NOMO-1 treated with DMSO at 0.1 percent for 48 hours (cell line): Measurements from ENCODE around the gene C7orf25.
A peak's percentile ranks its signal among the peaks of the same experiment; 100 is the strongest.

Experiments
- DNase-seq: peaks from one replicate; lab custom pipeline; 2025; ENCODE audit not compliant: unreplicated experiment; lab: John Stamatoyannopoulos, UW

The C7orf25 gene

DNA sequence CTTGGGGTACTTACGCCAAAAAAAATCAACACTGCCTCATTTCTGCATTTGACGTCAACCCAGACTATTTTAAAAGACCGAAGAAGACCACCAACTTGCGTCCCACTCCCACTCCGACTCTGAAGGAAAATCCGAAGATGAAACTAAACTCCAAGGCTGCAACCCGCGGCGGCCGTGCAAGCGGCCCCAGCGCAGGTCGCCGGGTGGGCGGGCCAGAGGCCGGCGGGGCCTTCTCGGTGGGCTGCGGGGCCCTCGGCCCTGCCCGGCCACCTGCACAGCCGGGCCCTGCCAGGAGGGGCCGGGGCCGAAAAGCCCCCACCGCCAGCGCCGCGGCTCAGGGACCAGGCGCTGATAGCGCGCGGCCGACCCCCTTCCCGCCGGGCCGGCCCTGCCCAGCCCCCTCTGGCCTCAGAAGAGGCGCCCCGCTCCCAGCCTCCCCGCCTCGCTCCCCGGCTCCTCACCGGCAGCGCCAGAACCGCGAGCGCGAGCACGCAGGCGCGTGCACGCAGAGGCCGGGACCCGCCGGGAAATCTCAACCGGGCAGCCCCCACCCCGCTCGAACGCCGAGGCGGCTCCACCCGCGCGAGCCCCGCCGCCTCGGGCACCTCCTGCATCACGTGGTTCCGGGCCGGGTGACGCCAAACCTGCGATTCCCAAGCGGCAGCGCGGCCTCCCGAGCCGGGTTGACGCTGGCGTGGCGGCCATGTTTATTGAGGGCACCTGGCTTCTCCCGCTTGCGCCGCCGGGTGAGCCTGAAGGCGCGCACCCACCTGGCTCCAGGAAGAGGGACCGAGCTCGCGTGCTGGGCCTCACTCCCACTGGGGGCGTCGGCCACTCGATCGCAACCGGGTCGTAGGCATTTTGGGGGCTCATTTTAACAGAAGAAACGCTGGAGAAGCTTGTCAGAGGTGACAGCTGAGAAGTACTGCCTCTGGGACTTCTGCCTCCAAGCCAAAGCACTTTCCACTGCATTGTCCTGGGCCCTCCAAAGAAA, at the start of gene C7orf25:
TSS of gene C7orf25 (minus strand) at position 617 of the 994 bp plus-strand sequence. CDS start 1,170 bp downstream, outside the sequence.
- peak; percentile 88 for DNase-seq

DNA sequence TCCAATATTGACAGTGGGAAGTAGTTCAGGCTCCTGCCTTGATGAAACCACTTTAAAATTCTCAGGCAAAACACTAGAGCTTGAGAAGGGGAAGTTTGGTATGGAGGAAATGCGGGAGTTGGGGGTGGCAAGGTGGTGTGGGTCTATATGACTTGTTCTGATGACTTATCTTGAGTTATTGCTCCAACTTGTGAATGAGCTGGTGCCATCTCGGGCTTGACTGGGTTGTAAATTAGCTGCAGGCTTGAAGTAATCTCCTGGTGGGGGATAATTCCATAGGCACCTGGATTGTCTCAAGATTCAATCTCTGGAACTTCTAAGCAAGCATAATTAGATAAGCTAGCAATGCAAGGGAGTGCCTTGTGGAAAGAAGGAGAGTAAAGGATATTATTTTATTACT, 49.3 kb upstream of the C7orf25 start:
- no peak for DNase-seq

DNA sequence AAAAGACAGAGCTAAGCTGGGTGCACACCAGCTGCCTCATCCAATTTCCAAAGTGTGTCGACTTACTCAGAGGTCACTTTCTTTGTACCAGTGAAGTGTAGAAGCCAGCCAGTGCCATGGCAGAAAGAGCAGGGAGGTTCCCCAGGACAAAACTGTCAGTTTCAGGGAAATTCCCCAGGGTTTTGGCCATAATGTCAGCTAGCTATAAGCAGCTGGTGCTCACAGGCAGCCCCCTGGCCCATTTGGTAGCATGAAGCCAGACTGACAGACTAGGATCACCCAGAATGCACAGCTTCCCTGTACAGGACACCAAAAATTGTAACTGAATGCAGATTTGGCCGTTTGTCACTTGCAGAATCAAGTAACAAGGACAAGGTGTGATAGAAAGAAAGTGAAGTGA, 48.9 kb upstream of the C7orf25 start:
- no peak for DNase-seq

DNA sequence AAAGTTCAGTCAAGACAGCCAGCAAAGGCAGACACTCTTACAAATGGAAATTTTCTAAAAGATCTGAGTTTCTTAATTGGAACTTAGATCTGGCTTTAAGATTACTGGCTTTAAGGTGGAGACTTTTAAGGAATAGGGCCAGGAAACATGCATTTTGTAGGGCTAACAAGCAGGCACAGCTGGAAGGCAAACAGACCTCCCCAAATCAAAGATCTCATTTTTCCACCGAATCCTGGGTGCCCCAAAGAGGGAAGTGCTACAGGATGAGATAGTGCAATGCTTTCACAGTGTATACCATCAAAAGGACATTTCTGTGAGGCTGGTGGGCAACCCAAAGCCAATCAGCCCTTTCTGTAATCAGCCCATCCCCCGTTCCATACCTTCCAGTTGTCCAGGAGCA, 47.7 kb upstream of the C7orf25 start:
- DNase-seq, result no peak

DNA sequence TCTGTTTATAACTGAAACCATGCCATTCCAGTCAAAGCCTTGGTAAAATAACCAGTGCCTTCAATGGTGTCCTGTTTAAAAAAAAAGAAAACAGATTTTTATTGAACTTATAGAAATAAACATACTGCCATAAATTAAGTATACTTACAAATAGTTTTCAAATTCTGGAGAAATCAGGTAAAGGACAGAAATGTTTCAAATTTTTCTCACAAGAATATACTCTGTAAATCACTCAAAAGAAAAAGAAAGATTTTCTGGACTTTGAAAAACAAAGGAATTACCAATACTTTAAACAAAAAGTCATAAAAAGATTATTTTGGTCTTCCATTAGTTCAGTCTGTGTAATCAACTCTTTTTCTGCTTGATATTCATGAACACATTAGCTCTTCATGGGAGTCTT, 44.2 kb upstream of the C7orf25 start:
- no peak for DNase-seq

DNA sequence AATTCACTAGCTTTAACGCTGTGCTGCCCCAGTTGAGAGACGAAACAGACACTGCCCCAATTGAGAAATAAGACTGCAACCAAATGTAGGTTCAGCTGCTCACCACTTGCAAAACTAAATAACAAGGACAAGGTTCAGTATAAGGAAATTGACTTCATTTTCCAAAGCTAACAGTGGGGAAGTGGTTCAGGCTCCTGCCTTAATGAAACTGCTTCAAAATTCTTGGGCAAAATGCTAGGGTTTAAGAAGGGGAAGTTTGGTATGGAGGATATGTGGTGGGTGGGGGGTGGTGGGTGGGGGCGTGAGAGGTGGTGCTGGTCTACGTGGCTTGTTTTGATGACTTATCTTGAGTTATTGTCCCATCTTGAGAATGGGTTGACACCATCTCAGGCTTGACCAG, 42.1 kb upstream of the C7orf25 start:
- DNase-seq, result no peak

DNA sequence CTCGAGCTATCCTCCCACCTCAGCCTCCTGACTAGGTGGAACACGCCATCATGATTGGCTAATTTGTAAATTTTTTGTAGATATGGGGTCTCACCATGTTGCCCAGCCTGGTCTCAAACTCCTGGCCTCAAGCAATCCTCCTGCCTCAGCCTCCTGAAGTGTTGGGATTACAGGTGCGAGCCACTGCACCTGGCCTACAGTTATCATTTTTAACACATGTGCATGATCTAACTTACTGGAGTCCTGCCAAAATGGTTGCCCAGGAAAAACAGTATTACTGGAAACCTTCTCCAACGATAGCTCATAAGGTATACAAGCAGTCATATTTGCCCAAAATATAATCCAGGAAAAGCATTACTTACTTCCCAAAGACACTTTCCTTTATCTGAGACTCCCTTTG, 40.5 kb upstream of the C7orf25 start:
- DNase-seq, result no peak

DNA sequence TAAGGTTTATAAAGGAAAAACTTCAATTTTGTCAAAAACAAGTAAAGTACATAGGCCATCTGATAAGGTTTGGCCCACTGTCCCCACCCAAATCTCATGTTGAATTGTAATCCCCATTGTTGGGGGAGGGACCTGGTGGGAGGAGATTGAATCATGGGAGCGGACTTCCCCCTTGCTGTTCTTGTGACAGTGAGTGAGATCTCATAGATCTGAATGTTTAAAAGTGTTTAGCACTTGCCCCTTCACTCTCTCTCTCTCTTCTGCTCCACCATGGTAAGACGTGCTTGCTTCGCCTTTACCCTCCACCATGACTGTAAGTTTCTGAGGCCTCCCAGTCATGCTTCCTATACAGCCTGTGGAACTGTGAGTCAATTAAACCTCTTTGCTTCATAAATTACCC, 38.5 kb upstream of the C7orf25 start:
- DNase-seq, result no peak

DNA sequence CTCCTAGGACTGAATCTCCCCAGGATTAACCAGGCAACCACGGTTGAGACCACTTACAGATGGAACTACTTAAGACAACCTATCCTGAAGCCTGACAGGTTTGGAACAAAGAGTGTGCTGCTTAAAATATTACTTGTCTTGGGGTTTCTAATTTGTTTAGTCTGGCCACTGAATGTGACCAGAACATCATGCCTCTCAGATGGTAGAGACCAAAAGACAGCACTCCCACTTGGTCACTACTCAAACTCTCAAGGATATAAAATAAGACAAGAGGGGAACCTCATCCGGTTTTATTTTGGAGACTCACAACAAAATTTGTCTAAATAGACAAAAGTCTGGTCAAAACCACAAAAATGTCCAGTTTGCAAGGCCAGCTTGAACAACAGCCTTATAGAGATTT, 35.7 kb upstream of the C7orf25 start:
- no peak for DNase-seq

DNA sequence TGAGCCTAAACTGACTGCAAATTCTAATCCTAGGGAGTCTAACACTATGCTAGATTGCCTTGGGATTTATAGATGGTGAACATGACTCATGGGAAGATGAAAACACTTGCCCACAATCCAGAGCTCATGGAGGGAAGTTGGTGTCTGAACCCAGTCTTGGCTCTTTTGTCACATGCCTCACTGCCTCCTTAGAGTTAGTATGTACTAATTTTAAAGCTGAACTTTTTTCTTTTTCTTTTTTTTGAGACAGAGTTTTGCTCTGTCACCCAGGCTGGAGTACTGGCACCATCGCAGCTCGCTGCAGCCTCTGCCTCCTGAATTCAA, 34.7 kb upstream of the C7orf25 start:
- DNase-seq, result no peak

DNA sequence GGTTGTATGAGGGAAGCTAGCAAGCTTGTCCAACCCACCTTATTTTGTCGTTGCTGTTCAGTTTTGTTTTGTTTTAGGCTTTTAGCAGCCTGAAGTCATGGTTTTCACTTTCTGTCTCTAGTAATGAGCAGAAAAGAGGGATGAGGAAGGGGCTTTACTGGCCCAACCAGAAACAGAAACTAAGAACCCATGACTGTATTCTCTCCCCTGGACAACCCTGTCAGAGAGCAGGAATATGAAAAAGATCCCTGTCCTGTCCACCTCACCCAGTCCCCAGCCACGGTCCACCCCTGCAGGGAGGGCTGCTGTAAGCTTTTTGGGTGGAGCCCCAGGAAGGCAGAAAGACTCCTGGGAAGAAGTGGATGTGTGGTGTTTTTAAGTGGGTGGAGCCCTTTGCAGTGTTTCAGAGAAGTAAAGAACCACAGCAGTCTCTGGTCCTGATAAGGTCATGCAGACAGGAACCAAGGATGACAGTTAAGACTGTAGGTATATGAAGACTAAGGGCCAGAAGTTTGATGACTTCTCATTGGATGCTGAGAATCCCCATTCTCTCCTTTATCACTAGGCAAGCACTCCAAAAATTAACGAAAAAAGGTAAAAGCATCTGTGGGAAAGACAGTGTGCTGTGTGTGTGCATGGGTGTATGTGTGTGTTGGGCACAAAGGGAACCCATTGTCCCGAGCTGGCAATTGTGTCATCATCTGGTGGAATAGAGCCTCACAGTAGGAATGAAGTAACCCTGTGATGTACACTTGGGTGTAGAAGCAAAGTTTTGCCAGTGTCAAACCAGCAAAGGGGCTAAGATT, 34.2 kb upstream of the C7orf25 start:
- DNase-seq, result no peak

DNA sequence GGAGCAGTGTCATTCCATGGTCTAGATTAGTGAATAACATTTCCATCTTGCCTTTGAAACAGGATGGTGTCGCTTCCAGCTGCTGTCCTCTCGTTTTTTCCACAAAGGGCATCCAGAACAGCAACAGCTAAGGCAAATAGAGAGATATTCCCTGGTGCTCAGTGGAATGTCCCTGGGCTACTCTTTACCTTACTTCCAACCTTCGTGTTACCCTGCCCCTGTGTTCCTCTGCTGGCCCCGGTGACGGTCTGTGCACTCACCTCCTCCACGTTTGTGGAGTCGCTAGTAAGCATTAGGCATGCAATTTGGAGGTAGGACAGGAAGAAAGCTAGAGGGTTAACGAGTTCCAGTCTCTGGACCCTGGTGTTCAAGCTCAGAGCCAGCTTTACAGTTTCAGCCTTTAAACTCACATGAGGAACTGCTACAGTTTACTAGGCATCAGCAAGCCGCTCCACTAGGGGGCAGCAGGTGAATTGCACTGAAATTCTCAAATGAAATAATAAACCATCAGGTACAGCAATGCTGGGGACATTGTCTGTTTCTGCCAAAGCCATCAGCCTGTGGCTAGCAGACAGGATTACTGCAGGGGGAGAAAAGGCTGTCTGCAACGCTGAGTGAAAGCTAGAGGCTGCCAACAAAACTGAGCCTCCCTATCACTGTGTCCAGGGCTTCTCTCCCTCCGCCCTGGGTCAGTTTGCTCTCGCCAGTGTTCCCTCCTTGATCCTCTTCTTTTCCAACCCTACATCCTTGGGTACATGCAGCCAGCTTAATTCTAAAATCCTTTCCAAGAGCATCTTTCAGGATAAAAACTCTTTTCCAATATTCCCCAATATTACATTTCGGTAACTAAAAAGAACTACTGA, 29.3 kb upstream of the C7orf25 start:
- peak; percentile 42 for DNase-seq

DNA sequence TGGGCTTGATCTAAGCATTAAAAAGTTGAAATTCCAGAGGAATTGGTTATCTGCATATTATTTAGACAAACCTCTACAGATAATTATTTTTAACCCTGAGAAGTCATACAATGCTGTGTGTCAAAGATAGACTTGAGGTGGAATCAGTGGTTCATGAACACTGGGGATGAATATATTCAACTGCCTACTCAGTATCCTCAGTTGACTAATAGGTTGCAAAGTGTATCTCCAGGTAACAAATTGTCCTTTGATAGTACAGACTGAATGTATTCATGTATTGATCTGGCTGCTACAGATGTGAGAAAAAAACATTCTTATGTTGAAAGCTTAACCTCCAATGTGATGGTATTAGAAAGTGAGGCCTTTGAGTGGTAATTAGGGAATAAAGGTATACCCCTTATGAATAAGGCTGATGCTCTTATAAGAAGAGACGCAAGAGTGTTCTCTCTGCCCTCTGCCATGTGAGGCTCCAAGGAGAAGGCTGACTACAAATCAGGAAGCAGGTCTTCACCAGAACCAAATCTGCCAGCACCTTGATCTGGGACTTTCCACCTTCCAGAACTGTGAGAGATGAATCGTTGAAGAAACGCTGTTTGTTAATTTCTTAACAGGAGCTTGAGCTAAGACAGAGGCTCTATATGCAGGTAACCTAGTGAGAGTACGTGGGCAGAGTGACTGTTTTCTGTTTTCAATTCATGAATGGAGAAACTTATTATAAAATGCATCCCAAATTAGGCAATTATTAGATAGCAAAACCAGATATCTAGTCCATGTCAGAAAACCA, 27.8 kb upstream of the C7orf25 start:
- no peak for DNase-seq

DNA sequence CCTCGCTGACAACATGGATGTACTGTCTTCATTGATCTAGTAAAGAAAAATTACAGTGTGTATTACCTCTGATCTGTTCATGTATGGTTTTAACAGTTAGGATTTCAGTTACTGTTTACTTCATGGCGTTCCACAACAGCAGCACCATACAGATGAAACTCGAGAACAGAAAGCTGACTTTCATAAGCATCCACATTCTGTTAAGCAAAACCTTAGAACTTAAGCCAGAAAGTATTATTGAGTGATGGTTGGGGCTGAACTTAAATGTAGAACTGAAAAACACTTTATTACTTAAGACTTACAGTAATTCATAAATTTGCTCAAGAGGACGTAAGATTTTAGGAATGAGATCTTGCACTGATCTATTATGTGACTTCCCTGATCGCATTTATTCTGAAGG, 24.0 kb upstream of the C7orf25 start:
- no peak for DNase-seq

DNA sequence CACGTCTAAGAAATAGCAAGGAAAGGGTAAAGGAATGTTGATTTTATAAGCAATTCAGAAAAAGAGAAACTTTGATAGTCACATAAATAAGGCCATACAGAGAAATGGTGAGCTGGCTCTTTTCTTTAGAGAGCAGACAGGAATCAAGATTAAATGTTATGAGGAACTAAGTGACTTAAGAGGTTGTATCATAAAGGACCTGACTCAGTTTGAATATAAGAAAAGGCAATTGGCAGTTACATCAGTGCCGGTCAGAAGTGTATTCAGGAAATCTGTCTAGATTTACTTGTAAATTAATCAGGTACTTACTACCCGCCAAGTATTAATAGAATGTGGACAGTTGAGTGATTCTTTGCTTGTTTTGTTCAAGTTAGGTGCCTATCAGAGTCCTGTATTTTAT, 22.4 kb upstream of the C7orf25 start:
- DNase-seq, result no peak

DNA sequence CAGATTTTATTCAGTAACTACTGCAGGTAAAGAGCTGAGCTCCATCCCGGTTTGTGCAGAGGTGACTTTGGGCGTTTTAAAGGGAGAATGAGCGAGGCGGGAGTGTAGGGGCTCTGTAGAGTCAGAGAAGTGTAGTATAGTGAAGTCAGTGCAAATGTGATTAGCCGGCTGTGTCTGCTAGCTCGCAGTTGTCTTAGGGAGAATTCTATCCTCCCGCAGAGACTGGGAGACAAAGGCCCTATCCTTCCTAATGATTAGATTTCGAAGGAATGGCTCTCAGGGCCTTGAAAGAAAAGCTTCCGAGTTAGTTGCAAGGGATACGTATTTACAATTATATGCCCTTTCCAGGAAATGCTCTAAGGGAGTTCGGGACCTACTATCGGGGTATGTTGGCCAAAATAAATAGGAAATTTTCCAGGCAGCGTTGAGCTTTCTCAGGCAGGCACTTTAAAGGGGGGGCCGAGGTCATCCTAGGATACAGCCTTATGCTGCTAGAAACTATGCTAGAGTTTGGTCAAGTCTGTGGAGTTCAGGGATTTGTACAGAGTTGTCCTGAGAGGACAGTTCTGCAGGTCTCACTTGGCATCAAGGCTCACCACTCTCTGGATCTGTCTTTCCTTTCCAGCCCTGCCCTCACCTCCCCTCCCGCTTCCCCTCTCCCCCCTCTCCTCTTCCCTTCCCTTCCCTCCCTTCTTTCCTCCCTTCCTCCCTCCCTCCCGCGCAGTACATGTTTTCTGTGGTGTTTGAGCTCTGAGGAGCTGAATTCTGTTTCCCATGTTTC, 21.1 kb upstream of the C7orf25 start:
- DNase-seq, result no peak

DNA sequence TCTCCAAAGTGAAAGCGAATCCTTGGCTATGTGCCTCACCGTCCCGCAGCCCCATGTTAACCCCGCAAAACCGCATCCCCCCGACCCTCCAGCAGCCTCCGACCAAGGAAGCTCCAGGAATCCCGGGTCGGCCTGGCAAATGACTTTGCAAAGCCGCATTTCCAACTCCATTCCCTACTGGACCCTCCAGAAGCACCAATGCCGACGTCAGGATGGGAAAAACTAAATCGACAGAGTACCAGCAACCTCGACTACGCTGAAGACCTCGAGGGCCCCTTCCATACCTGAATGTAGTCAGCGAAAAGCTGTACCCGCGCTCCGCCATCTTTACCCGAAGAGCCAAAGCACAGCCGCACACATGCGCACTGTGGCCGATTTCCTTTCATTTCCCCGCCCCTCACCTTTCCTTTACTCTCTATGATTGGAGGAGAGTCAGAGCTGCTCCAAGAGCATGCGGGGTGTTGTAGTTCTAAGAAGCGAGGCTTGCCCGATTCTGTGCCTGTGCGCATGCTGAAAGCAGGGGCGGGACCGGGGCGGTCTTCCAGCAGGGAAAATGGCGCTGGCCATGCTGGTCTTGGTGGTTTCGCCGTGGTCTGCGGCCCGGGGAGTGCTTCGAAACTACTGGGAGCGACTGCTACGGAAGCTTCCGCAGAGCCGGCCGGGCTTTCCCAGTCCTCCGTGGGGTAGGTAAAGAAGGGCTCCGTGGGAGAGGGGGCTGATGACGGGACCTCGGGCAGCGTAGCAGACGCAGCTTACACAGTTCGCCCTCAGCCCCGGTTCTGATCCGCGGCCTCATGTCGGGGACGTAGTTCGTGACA, 20.2 kb upstream of the C7orf25 start, which contains the start of the genes MRPL32 and PSMA2:
TSS of gene MRPL32 (plus strand) at position 543 of the 818 bp plus-strand sequence. CDS start at position 554, 11 bp downstream.
TSS of gene PSMA2 (minus strand) at position 341 of the 818 bp plus-strand sequence. CDS start at position 325, 16 bp downstream.
- peak; percentile 99 for DNase-seq

DNA sequence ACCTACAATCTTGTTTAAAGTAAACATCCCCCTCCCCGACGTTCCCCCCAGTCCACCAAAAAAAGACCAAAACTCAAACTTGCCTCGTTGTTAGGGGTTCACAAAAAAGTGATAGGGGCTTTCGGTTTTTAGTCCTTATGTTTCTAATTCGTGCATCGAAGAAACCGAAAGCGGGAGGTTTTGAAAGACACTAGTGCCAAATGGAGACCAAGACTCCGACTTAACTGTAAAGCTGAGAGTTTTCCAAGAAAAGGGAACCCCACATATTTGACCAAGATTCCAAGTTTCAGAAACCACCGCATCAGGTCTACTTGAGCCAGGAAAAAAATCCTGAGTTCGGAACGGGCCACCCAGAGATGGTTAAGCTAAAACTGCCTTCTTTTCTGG, 19.6 kb upstream of the C7orf25 start:
- DNase-seq, result no peak

DNA sequence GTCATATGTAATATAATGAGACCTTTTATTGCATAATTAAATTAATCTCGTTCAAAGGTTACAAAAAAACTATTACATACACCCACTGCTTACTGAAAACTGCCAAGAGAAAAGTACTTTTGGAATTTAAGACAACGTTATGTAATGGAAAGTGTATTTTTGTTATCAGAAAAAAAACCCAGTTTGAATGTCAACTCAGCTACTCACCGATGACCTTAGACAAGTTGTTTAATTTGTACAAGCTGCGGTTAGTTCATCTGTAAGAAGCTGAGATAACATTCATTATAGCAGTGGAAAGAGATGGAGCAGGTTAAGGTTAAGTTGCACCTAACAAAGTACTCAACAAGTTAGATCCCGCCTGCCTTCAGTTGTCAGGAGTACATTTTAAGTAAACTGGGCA, 19.0 kb upstream of the C7orf25 start:
- no peak for DNase-seq
